HG03432 (cell line): ENCODE measurements around the gene CTDSP2.

Source experiments
- ATAC-seq: cut with Tn5 transposase; IDR thresholded peaks from one replicate; pipeline ENCODE4 v1.9.1; 2021; ENCODE audit warnings: mild to moderate bottlenecking, moderate library complexity; ENCODE audit not compliant: unreplicated experiment

Gene CTDSP2

GRCh38 chr12:57817261-57817989 is 29.1 kb downstream of the CTDSP2 start:
- ATAC-seq, result no peak

DNA sequence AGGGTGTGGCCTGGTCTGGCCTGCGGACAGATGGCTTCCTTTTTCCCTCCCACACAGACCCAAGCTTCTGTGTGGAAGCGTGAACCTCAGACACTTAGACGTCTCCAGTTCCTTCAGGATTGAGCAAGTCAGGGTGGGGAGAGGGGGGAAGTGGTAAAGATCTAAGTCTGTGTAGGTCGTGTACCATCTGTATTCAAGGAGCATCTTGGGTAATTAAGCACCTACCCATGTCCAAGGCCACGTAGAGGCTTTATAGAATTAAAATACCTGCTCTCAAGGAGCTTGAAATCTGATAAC is 29.7 kb downstream of the CTDSP2 start:
- ATAC-seq, result no peak

GRCh38 chr12:57816001-57816854 is 30.3 kb downstream of the CTDSP2 start:
- no peak for ATAC-seq

- no peak for ATAC-seq
Observed at GRCh38 chr12:57815177-57816000, 31.1 kb downstream of the CTDSP2 start.

GRCh38 chr12:57813971-57814772 is 32.4 kb downstream of the CTDSP2 start:
- no peak for ATAC-seq

DNA sequence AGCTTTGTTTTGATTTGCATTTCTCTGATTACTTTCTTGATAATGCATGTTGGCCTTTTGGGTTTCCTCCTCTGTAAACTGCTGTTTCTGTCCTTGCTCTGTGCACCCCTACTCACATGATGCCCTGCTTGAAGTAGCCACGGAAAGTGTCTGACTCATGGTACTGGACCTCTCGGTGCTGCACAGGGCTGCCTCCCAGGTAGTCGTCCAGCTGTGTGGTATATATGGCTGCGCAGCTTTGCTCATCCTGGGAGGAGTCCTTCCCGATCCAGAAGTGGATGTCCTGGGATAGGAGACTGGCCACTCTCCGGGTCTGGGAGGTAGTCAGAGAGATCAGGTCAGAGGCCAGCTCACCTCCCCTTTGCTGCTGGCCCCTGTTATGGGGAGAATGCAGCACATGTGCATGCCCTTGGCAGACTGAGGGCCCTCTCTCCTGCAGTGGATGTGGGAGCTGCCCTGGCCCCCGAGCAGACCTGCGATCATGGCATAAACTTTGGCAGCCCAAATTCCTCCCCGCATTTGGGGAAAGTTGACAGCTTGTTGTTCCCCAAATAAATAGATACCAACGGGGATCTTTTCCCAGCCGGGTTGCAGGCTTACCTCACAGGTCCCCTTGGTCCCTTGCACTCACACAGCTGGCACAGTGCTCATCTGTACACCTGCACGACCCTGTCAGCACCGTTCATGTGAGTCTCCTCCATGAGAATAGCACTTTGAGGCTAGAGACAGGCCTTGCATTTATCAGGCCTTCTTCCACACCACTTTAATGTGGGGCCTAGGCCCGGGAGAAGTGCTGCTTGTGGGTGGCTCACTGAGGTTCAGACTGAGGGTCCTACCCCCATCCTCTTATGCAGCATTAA is 33.2 kb downstream of the CTDSP2 start:
- no peak for ATAC-seq

GRCh38 chr12:57811028-57811755 is 35.3 kb downstream of the CTDSP2 start:
- no peak for ATAC-seq

GRCh38 chr12:57810450-57810849 is 36.1 kb downstream of the CTDSP2 start:
- no peak for ATAC-seq

DNA sequence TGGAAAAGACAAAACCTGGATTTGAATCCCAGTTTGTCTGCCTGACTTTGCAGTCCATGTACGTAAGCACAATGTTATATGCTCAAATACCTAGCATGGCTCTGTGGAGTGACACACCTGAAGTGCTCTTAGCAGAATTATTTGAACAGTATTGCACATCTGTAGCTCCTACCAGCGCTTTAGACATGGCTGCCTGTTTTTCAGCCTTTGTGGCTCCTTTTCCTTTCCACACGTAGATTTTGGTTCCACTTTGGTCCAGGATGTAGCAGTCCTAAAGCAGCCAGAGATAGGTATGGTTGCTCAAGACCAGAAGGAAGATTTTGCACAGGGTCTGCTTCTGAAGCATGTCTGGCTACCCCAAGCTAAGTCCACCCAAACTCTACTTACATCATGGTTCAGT is 37.1 kb downstream of the CTDSP2 start:
- no peak for ATAC-seq

DNA sequence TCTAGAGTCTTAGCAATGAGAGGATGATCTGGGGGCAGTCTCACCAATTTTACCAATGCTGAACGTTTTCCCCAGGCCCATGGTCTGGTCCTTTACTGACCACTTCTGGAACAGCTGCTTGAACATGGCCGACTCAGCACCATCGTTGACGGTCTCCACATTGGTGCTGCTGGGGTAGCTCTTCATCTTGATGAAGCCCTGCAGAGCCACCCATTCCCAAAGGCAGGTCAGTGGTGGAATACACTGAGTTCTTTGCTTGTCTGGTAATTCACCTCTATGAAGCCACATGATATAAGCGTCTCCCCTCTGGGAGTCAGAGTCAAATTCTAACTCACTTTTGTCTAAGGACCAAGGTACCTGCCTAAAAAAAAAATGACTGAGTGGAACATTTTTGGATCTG is 38.2 kb downstream of the CTDSP2 start:
- ATAC-seq, result no peak

DNA sequence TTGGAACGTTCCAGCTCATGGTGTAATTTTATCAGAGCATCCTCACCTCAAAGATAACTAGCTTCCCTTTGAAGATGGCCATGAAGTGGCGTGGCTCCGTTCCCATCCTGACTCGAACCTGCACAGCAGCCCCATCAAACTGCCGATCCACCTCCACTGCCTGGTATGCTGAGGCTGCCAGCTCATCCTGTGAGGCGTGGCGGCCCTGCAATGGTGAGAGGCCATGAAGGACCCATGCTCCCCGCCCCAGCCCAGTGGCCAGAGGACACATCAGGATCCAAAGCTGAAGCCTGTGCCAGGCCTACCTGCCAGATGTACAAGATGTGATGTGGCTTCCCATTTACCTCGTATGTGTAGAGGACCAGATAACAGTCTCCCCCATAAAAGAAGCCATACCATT is 39.2 kb downstream of the CTDSP2 start:
- ATAC-seq, result no peak

GRCh38 chr12:57806677-57807076 is 39.9 kb downstream of the CTDSP2 start:
- no peak for ATAC-seq

DNA sequence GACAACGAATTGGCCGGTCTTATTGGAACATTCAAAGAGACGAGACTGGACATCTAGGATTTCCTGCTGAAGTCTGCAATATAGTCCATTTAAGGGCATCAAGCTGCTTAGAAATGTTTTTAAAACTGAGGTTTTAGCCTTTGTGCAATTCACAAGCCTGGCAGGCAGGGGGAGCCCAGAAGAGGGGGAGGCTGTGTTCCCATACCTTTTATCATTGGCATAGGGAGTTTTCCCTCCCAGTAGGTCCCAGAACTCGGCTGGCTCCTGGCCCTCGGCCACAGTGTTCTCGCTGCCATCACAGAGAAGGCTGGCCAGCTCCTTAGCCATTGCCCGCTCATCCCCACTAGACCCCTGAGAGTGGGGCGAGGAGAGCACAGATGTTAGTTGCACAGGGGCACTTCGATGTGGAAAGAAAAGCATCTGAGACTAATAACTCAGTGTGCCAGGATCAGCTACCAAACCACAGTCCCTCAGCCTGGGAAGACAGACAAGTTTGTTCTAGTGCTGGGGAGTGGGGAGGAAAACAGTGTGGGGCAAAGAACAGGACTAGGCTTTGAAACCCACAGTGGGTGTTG is 43.1 kb downstream of the CTDSP2 start:
- peak; percentile 50 for ATAC-seq

GRCh38 chr12:57802607-57803006 is 43.9 kb downstream of the CTDSP2 start:
- ATAC-seq, result no peak

GRCh38 chr12:57800965-57801364 is 45.6 kb downstream of the CTDSP2 start:
- ATAC-seq, result no peak

DNA sequence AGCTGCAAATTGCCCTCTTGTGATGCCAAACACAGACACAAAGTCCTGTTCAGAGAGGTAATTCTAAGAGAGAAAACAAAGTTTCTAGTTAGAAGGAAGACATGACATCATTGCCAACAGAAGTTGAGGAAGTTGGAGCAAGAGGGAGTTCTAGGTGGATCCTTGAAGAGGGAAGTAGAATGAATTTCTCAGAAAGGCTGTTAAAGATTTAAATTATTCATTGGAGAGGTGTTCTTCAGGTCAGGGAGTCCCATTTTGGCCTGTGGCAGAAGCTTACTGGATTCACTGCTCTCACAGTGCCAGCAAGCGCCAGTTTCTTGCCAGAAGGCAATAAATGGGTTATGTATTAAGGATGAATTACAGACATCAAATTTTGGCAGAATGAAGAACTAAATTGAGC is 48.6 kb downstream of the CTDSP2 start:
- ATAC-seq, result no peak

- ATAC-seq, result no peak
Observed at GRCh38 chr12:57796996-57797395, 49.5 kb downstream of the CTDSP2 start.

GRCh38 chr12:57795354-57795753 is 51.2 kb downstream of the CTDSP2 start:
- no peak for ATAC-seq

DNA sequence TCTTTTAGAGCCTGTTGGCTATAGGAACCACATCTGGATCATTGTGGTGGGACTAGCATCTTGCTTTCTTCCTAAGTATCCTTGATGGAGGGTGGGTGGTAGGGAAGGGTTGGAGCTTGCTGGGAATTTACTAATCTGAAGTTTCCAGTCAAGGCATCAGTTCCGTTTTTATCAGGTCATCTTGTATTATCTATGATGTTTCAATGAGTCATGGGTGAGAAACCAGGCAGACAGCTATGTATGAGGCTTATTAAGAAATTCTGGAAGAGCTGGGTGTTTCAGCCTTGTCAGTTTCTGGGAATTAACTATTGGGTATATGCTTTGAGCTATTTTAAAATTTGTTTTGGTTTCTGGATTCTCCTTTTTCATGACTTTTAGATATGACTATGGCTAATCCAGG is 52.6 kb downstream of the CTDSP2 start:
- ATAC-seq, result no peak
